ENCODE data around the gene ZNF708.
"Not testable (repeated sequence)": the region's sequence is repeated elsewhere in the genome, so short reads cannot be mapped to it uniquely, and the experiment has no call there.

Gene ZNF708

GRCh38 chr19:21328885-21329605, at the start of gene ZNF708:
Gene ZNF708, minus strand, starts transcription at chr19:21329410. Its CDS starts 198 bp downstream, at chr19:21329212.
- peak; percentile 77 for DNase-seq (ENCODE audit: low read depth)

GRCh38 chr19:21362291-21362690, 33.1 kb upstream of the ZNF708 start:
- DNase-seq (ENCODE audit: low read depth) = no peak

GRCh38 chr19:21358768-21359451, 29.7 kb upstream of the ZNF708 start, which contains the start of gene ZNF738:
Gene ZNF738, plus strand, starts transcription at chr19:21359000. Its CDS starts 141 bp downstream, at chr19:21359141.
- peak; percentile 92 for DNase-seq (ENCODE audit: low read depth)

GRCh38 chr19:21352830-21353229, 23.6 kb upstream of the ZNF708 start:
- no peak for DNase-seq (ENCODE audit: low read depth)

GRCh38 chr19:21344841-21345240, 15.6 kb upstream of the ZNF708 start:
- not testable (repeated sequence) for DNase-seq (ENCODE audit: low read depth)

GRCh38 chr19:21335721-21336120, 6.5 kb upstream of the ZNF708 start:
- no peak for DNase-seq (ENCODE audit: low read depth)

- no peak for DNase-seq (ENCODE audit: low read depth)
These were observed 804 bp downstream of the ZNF708 start for GRCh38 chr19:21328406-21328805.

GRCh38 chr19:21326169-21326568, 3.0 kb downstream of the ZNF708 start:
- DNase-seq (ENCODE audit: low read depth) = no peak

GRCh38 chr19:21323000-21323399, 6.2 kb downstream of the ZNF708 start:
- no peak for DNase-seq (ENCODE audit: low read depth)

GRCh38 chr19:21322528-21322927, 6.7 kb downstream of the ZNF708 start:
- no peak for DNase-seq (ENCODE audit: low read depth)

- DNase-seq (ENCODE audit: low read depth) = no peak
These were observed 7.2 kb downstream of the ZNF708 start for GRCh38 chr19:21321996-21322395.

GRCh38 chr19:21321134-21321533, 8.1 kb downstream of the ZNF708 start:
- DNase-seq (ENCODE audit: low read depth) = no peak

- no peak for DNase-seq (ENCODE audit: low read depth)
These were observed 11.4 kb downstream of the ZNF708 start for GRCh38 chr19:21317821-21318220.

- DNase-seq (ENCODE audit: low read depth) = no peak
These were observed 14.5 kb downstream of the ZNF708 start for GRCh38 chr19:21314676-21315075.

- not testable (repeated sequence) for DNase-seq (ENCODE audit: low read depth)
These were observed 16.4 kb downstream of the ZNF708 start for GRCh38 chr19:21312807-21313206.

- DNase-seq (ENCODE audit: low read depth) = no peak
These were observed 20.4 kb downstream of the ZNF708 start for GRCh38 chr19:21308773-21309172.

- not testable (repeated sequence) for DNase-seq (ENCODE audit: low read depth)
These were observed 22.2 kb downstream of the ZNF708 start for GRCh38 chr19:21306881-21307479.

- DNase-seq (ENCODE audit: low read depth) = not testable (repeated sequence)
These were observed 35.4 kb downstream of the ZNF708 start for GRCh38 chr19:21293768-21294167.

- DNase-seq (ENCODE audit: low read depth) = no peak
These were observed 59.4 kb downstream of the ZNF708 start for GRCh38 chr19:21269813-21270212.

GRCh38 chr19:21264891-21265290, 64.3 kb downstream of the ZNF708 start:
- no peak for DNase-seq (ENCODE audit: low read depth)

- DNase-seq (ENCODE audit: low read depth) = no peak
These were observed 64.8 kb downstream of the ZNF708 start for GRCh38 chr19:21264416-21264815.

- DNase-seq (ENCODE audit: low read depth) = not testable (repeated sequence)
These were observed 68.3 kb downstream of the ZNF708 start for GRCh38 chr19:21260848-21261381.

All from fibroblast of the conjunctiva (primary cell).